ENCODE results near the gene TBC1D5. TPM values are rescaled to one million over a fixed set of nuclear protein-coding genes. Genes with fewer than 3 reads are reported as not detected.

TBC1D5 gene
- total and polyA plus RNA-seq, 2 of the 4 experiments (the other 2 are of a cell fraction), result 16.4 to 57.0 TPM

DNA sequence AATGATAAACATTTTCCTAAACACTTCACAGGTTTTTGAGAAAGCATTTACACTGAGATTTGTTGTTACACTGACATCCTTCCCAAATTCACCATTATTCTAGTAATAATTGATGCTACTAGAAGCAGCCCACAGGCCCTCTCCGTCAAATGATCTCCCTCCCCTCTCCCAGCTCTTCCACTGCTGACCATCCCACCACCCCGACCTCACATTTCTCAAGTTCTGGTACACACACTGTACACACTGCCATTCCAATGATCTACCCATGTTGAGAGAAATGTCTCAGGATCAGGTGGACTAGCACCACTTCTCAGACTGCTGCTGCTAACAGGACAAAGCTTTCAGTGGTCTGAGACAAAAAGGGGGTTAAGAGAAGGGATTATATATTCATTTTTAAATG lies 3.5 kb downstream of the TBC1D5 start:
- DNase-seq (no peak), ATAC-seq (ENCODE audit: low read depth) (no peak)
- no peak overlapping the region for H2BK15ac ChIP-seq (ENCODE audit: low read depth, low read length)
- H3K36me3 ChIP-seq (ENCODE audit: control insufficient read depth, insufficient read depth, low read length), result peaks cover 3% of the 10 kb centered on the region; the same call in 1 of the 2 replicates
- no peak overlapping the region for H2BK20ac ChIP-seq (ENCODE audit: low read depth, low read length)
- H2AK5ac ChIP-seq (ENCODE audit: low read depth, low read length), result no peak overlapping the region
- no peaks in the 10 kb centered on the region for H4K20me1 ChIP-seq (ENCODE audit: insufficient read depth, low read length)
- H3K4me3 ChIP-seq (ENCODE audit: insufficient read depth, low read depth, low read length), result no peak overlapping the region
- H2BK120ac ChIP-seq (ENCODE audit: low read depth, low read length), result no peak overlapping the region
- H3K27me3 ChIP-seq (ENCODE audit: control insufficient read depth, insufficient read depth, low read length), result no peaks in the 10 kb centered on the region
- H2BK5ac ChIP-seq (ENCODE audit: low read depth, low read length, poor library complexity, severe bottlenecking), result no peak overlapping the region
- no peak overlapping the region for H2AK9ac ChIP-seq (replicated peaks; ENCODE audit: low read depth, low read length, poor library complexity)
- H3K9me3 ChIP-seq (ENCODE audit: control insufficient read depth, insufficient read depth, low read length), result no peaks in the 10 kb centered on the region
- no peak overlapping the region for H4K91ac ChIP-seq (ENCODE audit: insufficient read depth, low read depth, low read length)
- WGBS, 2 experiments (ENCODE audit: extremely low coverage in 2 of 2, insufficient read length in 1 of 2), result no CpG with 5 or more reads among the region's 2 CpGs
- H3K27ac ChIP-seq (ENCODE audit: insufficient read depth, low read length), result no peak overlapping the region
- H4K8ac ChIP-seq (ENCODE audit: low read depth in 2 of 2, low read length in 2 of 2), result peak overlapping the region in 1 of 2 experiments; percentile 31; a peak in 1 of 4 replicates
- no peak overlapping the region for H3K18ac ChIP-seq (ENCODE audit: low read depth, low read length)
- H3K9ac ChIP-seq (ENCODE audit: low read depth, low read length), result no peak overlapping the region
- H3K4me1 ChIP-seq (ENCODE audit: control insufficient read depth, insufficient read depth, low read length), result peaks cover 4% of the 10 kb centered on the region
- H3K14ac ChIP-seq (replicated peaks; ENCODE audit: low read depth, low read length), result no peak overlapping the region
- intact Hi-C loops (cut with micrococcal nuclease) (no loop called here), dilution Hi-C loops (cut with HindIII; ENCODE audit: low sequenced_read_pairs, unreplicated experiment) (no loop called here), in situ Hi-C loops (cut with MboI; ENCODE audit: low sequenced_read_pairs) (no loop called here)
- H3K9me1 ChIP-seq (ENCODE audit: insufficient read depth, low read length), result no peaks in the 10 kb centered on the region
- no peak overlapping the region for H2AFZ ChIP-seq (replicated peaks; ENCODE audit: low read length, poor library complexity)
- H3K79me1 ChIP-seq (ENCODE audit: low read depth in 1 of 2, low read length in 2 of 2), result peaks cover 16 to 24% of the 10 kb centered on the region in 2 experiments
- H3K4ac ChIP-seq (ENCODE audit: low read depth, low read length), result no peak overlapping the region
- no peak overlapping the region for H3K4me2 ChIP-seq (ENCODE audit: low read depth, low read length)
- CTCF ChIA-PET, result no interaction called here
- peak overlapping the region; percentile 23; the same call in 1 of the 2 replicates for H3K23ac ChIP-seq (ENCODE audit: low read depth, low read length)
- BruUV-seq (replicated peaks), result no TSS peak
- TF ChIP-seq BHLHE40 (IDR thresholded peaks at IDR 0.05; ENCODE audit: low read depth, low read length) (no peak), FOS (IDR thresholded peaks at IDR 0.05; ENCODE audit: low read depth, low read length) (no peak)
- TF ChIP-seq, protein P1, sequence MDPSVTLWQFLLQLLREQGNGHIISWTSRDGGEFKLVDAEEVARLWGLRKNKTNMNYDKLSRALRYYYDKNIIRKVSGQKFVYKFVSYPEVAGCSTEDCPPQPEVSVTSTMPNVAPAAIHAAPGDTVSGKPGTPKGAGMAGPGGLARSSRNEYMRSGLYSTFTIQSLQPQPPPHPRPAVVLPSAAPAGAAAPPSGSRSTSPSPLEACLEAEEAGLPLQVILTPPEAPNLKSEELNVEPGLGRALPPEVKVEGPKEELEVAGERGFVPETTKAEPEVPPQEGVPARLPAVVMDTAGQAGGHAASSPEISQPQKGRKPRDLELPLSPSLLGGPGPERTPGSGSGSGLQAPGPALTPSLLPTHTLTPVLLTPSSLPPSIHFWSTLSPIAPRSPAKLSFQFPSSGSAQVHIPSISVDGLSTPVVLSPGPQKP (IDR thresholded peaks at IDR 0.05; ENCODE audit: borderline replicate concordance, low read depth, low read length), result no peak
- TF ChIP-seq, protein P2, sequence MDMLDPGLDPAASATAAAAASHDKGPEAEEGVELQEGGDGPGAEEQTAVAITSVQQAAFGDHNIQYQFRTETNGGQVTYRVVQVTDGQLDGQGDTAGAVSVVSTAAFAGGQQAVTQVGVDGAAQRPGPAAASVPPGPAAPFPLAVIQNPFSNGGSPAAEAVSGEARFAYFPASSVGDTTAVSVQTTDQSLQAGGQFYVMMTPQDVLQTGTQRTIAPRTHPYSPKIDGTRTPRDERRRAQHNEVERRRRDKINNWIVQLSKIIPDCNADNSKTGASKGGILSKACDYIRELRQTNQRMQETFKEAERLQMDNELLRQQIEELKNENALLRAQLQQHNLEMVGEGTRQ (IDR thresholded peaks at IDR 0.05; ENCODE audit: low read depth, low read length), result no peak
- H4K5ac ChIP-seq (ENCODE audit: low read depth, low read length), result no peak overlapping the region
- no peak overlapping the region for H3K56ac ChIP-seq (ENCODE audit: extremely low read depth, insufficient read depth, low read length)
- POLR2A ChIA-PET (ENCODE audit: unreplicated experiment), result no interaction called here

Measured in IMR-90 (cell line).